GM18867 (cell line): ENCODE measurements around the gene HSBP1L1.

Experiments used
- ATAC-seq: cut with Tn5 transposase; IDR thresholded peaks from one replicate; pipeline ENCODE4 v1.9.1; 2021; ENCODE audit warnings: mild to moderate bottlenecking, moderate library complexity; ENCODE audit not compliant: unreplicated experiment

Gene HSBP1L1

GRCh38 chr18:79944126-79944731 lies 20.2 kb upstream of the HSBP1L1 start:
- ATAC-seq: no peak

- ATAC-seq: no peak
Observed at GRCh38 chr18:79944746-79945117, 19.7 kb upstream of the HSBP1L1 start.

GRCh38 chr18:79945118-79946042 lies 19.1 kb upstream of the HSBP1L1 start:
- no peak for ATAC-seq

- ATAC-seq: no peak
Observed at GRCh38 chr18:79947054-79947755, 17.2 kb upstream of the HSBP1L1 start.

GRCh38 chr18:79947881-79948610 lies 16.4 kb upstream of the HSBP1L1 start:
- ATAC-seq: no peak

GRCh38 chr18:79948719-79949411 lies 15.6 kb upstream of the HSBP1L1 start:
- no peak for ATAC-seq

- ATAC-seq: no peak
Observed at GRCh38 chr18:79949697-79950487, 14.6 kb upstream of the HSBP1L1 start.

GRCh38 chr18:79950515-79951341 lies 13.7 kb upstream of the HSBP1L1 start:
- peak; percentile 32 for ATAC-seq

GRCh38 chr18:79951545-79952455 lies 12.6 kb upstream of the HSBP1L1 start, which contains the start of gene SLC66A2:
Gene SLC66A2, minus strand, starts transcription at chr18:79951653. Its CDS starts 727 bp downstream, at chr18:79950926.
- peak; percentile 84 for ATAC-seq

- no peak for ATAC-seq
Observed at GRCh38 chr18:79952456-79952995, 11.9 kb upstream of the HSBP1L1 start.

GRCh38 chr18:79952996-79953559 lies 11.4 kb upstream of the HSBP1L1 start:
- no peak for ATAC-seq

GRCh38 chr18:79953971-79954651 lies 10.3 kb upstream of the HSBP1L1 start:
- ATAC-seq: no peak

GRCh38 chr18:79954791-79955190 lies 9.7 kb upstream of the HSBP1L1 start:
- no peak for ATAC-seq

- no peak for ATAC-seq
Observed at GRCh38 chr18:79955302-79956075, 9.0 kb upstream of the HSBP1L1 start.

- ATAC-seq: no peak
Observed at GRCh38 chr18:79956276-79956675, 8.2 kb upstream of the HSBP1L1 start.

- ATAC-seq: no peak
Observed at GRCh38 chr18:79958981-79959380, 5.5 kb upstream of the HSBP1L1 start.
